B cell (primary cell): ENCODE data around the gene IRS1. TPM values are rescaled to one million over a fixed set of nuclear protein-coding genes. Genes with fewer than 3 reads are reported as not detected.
A peak's percentile ranks its signal among the peaks of the same experiment; 100 is the strongest.

Experiments used
- ATAC-seq: fragments of 200-7000 bp; cut with Tn5 transposase; one replicate; pipeline ENCODE4 v1.10.0; 2021; ENCODE audit warnings: low read depth, mild to moderate bottlenecking, moderate number of reproducible peaks, moderate library complexity
- CTCF ChIA-PET: fragments of 350-600 bp; sonication (Branson Sonifier 250); formaldehyde crosslinking; loops from one replicate; lab custom pipeline; 2021; ENCODE audit warnings: antibody characterized with exemption, inconsistent platforms; lab: Charles Lee
- POLR2A ChIA-PET: fragments of 350-600 bp; sonication (Branson Sonifier 250); formaldehyde crosslinking; loops from one replicate; lab custom pipeline; 2021; ENCODE audit warnings: antibody characterized with exemption; lab: Charles Lee
- DNase-seq: peaks from one replicate; pipeline ENCODE4 v3.0.0; 2013
- H2AFZ ChIP-seq: 2 replicates; pipeline ENCODE4 v1.6.1; 2012; ENCODE audit warnings: mild to moderate bottlenecking, low read depth, low read length; ENCODE audit not compliant: insufficient read depth, poor library complexity, severe bottlenecking
- H3K27ac ChIP-seq, 2 donors: 1 replicate in 1 of 2; 2 replicates in 1 of 2; pipeline ENCODE4 v1.5.1; 2012 to 2013; ENCODE audit warnings: low read length in 2 of 2, mild to moderate bottlenecking in 2 of 2, moderate library complexity in 1 of 2
- H3K27me3 ChIP-seq, 4 experiments: fragments of 200-600 bp in 1 of 4; sonication (generic) in 1 of 4; replicated peaks in 1 of 4; 1 replicate in 2 of 4; 2 replicates in 2 of 4; pipeline versions ENCODE4 v1.6.1 to v1.7.0; 2013 to 2016; ENCODE audit warnings: low read length in 3 of 4, mild to moderate bottlenecking in 2 of 4, mixed read lengths in 1 of 4, moderate library complexity in 1 of 4; ENCODE audit not compliant: insufficient read depth in 4 of 4, control insufficient read depth in 3 of 4; ENCODE audit errors: control extremely low read depth in 1 of 4
- H3K36me3 ChIP-seq, 2 experiments: replicated peaks in 1 of 2; 1 replicate in 1 of 2; 2 replicates in 1 of 2; pipeline versions ENCODE4 v1.6.1 to v1.7.1; 2013; ENCODE audit warnings: low read length in 1 of 2; ENCODE audit not compliant: insufficient read depth in 2 of 2, control insufficient read depth in 1 of 2; ENCODE audit errors: control extremely low read depth in 1 of 2, extremely low read depth in 1 of 2
- H3K4me1 ChIP-seq, 2 donors: fragments of 200-600 bp in 1 of 2; sonication (generic) in 1 of 2; 1 replicate in 1 of 2; 2 replicates in 1 of 2; pipeline versions ENCODE4 v1.5.1 to v1.6.1; 2013 to 2017; ENCODE audit warnings: low read length in 2 of 2; ENCODE audit not compliant: control insufficient read depth in 2 of 2, insufficient read depth in 2 of 2
- H3K4me2 ChIP-seq: replicated peaks from 2 replicates; pipeline ENCODE3; 2012; ENCODE audit warnings: mild to moderate bottlenecking, low read depth, low read length; ENCODE audit not compliant: poor library complexity, severe bottlenecking
- H3K4me3 ChIP-seq, 5 experiments: fragments of 200-600 bp in 1 of 5; sonication (generic) in 1 of 5; 1 replicate in 3 of 5; 2 replicates in 2 of 5; pipeline versions ENCODE4 v1.5.1 to v1.7.0; 2011 to 2016; ENCODE audit warnings: low read length in 4 of 5, mild to moderate bottlenecking in 4 of 5, low read depth in 2 of 5, control low read depth in 1 of 5, moderate library complexity in 1 of 5; ENCODE audit not compliant: insufficient read depth in 1 of 5; ENCODE audit errors: control extremely low read depth in 1 of 5, extremely low read depth in 1 of 5
- H3K79me2 ChIP-seq: fragments of 200-600 bp; sonication (generic); one replicate; pipeline ENCODE4 v1.6.0; 2016; ENCODE audit warnings: low read length; ENCODE audit not compliant: control insufficient read depth, insufficient read depth
- H3K9ac ChIP-seq: fragments of 200-600 bp; sonication (generic); 2 replicates; pipeline ENCODE4 v1.6.1; 2017; ENCODE audit warnings: mild to moderate bottlenecking, low read length, moderate library complexity
- H3K9me3 ChIP-seq, 3 donors: one replicate each; pipeline versions ENCODE4 v1.6.1 to v1.7.1; 2013; ENCODE audit warnings: low read length in 2 of 3; ENCODE audit not compliant: control insufficient read depth in 2 of 3, insufficient read depth in 1 of 3; ENCODE audit errors: control extremely low read depth in 1 of 3
- H4K20me1 ChIP-seq: 2 replicates; pipeline ENCODE4 v1.6.0; 2012; ENCODE audit warnings: mild to moderate bottlenecking, low read length; ENCODE audit not compliant: insufficient read depth, control insufficient read depth, poor library complexity, severe bottlenecking
- H3K27ac Mint-ChIP-seq: one replicate; pipeline ENCODE4 v1.8.0; 2021; ENCODE audit warnings: mixed read lengths
- H3K27me3 Mint-ChIP-seq: one replicate; pipeline ENCODE4 v1.8.0; 2021; ENCODE audit warnings: mixed read lengths
- H3K4me1 Mint-ChIP-seq: one replicate; pipeline ENCODE4 v1.8.0; 2021; ENCODE audit warnings: mixed read lengths
- H3K4me3 Mint-ChIP-seq: one replicate; pipeline ENCODE4 v1.8.0; 2021; ENCODE audit warnings: mixed read lengths
- H3K9me3 Mint-ChIP-seq: one replicate; pipeline ENCODE4 v1.8.0; 2022; ENCODE audit warnings: mixed read lengths; ENCODE audit not compliant: insufficient read depth
- EZH2 ChIP-seq: IDR thresholded peaks from 2 replicates; pipeline ENCODE4 v1.6.1; 2012; ENCODE audit warnings: borderline replicate concordance, low read depth, mild to moderate bottlenecking, moderate library complexity, low read length; ENCODE audit not compliant: insufficient read depth, poor library complexity, severe bottlenecking
- WGBS: methylation state at CpG from one replicate; pipeline ENCODE4 v1.1.5; 2013; ENCODE audit warnings: missing lambda C conversion rate; ENCODE audit not compliant: insufficient coverage; 5-methylcytosine and 5-hydroxymethylcytosine counted together
- intact Hi-C: fragments of 100-400 bp; cut with micrococcal nuclease; formaldehyde crosslinking; loops from one replicate; pipeline ENCODE4 v1.10.0; 2022
- polyA plus RNA-seq: library from polyadenylated mRNA; depleted of rRNA; stranded (reverse); fragments of >200 nt; gene quantifications from 2 replicates; pipeline ENCODE4 v1.2.3, GENCODE V29; 2012
- total RNA-seq, 2 donors: library from RNA; stranded (reverse); fragments of 120-200 nt in 1 of 2; gene quantifications; 1 replicate in 1 of 2; 2 replicates in 1 of 2; pipeline versions ENCODE4 v1.2.3 to v1.2.4, GENCODE V29; 2013 to 2022
- TF ChIP-seq, protein P1 (sequence below): fragments of 200-600 bp; IDR thresholded peaks from one replicate; pipeline ENCODE4 v1.8.0; 2022; ENCODE audit warnings: antibody characterized with exemption, mild to moderate bottlenecking

Gene IRS1
- total and polyA plus RNA-seq, 2 donors (not counting 1 experiment from before 2014, with no cell fraction given), result 3.8 to 11.9 TPM

DNA sequence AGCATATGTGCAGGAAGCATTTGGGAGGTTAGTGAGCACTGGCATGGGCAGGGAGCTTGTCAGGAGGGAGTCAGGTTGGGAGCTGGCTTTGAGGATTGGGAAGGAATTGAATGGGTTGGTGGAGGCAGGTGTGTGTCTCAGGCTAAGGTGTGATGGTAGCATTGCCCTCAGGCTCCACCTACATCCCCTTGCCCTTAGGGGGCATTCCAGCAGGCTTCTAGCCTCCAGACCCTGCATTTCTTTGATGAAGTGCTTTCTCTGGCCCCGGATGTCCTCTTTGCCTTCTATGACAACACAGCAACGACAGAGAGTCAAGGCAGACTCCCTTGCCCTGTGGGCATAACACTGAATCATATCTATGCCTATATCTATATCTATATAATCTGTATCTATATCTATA lies 49.7 kb upstream of the IRS1 start:
- H3K27ac ChIP-seq, result no peak overlapping the region
- Mint-ChIP-seq H3K27ac (no peak overlapping the region), H3K27me3 (no peaks in the 10 kb centered on the region), H3K4me1 (peaks cover 32% of the 10 kb centered on the region), H3K4me3 (no peak overlapping the region), H3K9me3 (no peaks in the 10 kb centered on the region)
- POLR2A ChIA-PET, result no interaction called here
- H3K9me3 ChIP-seq, result no peaks in the 10 kb centered on the region
- H3K4me3 ChIP-seq, result no peak overlapping the region
- no CpG with 5 or more reads among the region's 2 CpGs for WGBS
- TF ChIP-seq EZH2, result no peak
- TF ChIP-seq, protein P1, sequence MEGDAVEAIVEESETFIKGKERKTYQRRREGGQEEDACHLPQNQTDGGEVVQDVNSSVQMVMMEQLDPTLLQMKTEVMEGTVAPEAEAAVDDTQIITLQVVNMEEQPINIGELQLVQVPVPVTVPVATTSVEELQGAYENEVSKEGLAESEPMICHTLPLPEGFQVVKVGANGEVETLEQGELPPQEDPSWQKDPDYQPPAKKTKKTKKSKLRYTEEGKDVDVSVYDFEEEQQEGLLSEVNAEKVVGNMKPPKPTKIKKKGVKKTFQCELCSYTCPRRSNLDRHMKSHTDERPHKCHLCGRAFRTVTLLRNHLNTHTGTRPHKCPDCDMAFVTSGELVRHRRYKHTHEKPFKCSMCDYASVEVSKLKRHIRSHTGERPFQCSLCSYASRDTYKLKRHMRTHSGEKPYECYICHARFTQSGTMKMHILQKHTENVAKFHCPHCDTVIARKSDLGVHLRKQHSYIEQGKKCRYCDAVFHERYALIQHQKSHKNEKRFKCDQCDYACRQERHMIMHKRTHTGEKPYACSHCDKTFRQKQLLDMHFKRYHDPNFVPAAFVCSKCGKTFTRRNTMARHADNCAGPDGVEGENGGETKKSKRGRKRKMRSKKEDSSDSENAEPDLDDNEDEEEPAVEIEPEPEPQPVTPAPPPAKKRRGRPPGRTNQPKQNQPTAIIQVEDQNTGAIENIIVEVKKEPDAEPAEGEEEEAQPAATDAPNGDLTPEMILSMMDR, result no peak
- DNase-seq (no peak), ATAC-seq (no peak)
- H4K20me1 ChIP-seq, result peaks cover 5% of the 10 kb centered on the region
- H3K36me3 ChIP-seq, result peaks cover 3 to 11% of the 10 kb centered on the region in 2 experiments
- no peak overlapping the region for H3K4me2 ChIP-seq
- intact Hi-C loops, result no loop called here
- no peak overlapping the region for H3K9ac ChIP-seq
- CTCF ChIA-PET, result interaction anchor here (3.1 kb wide), 1 partner anchor 47 kb away, joined by 9 read pairs; no protein-coding TSS in a partner anchor
- no peak overlapping the region for H2AFZ ChIP-seq
- peaks cover 20 to 27% of the 10 kb centered on the region in 2 donors for H3K4me1 ChIP-seq
- peaks cover 90% of the 10 kb centered on the region for H3K79me2 ChIP-seq
- no peaks in the 10 kb centered on the region for H3K27me3 ChIP-seq

- Histone ChIP-seq H3K27ac (peak overlapping the region in 1 of 2 donors; percentile 50), H3K27me3 (no peaks in the 10 kb centered on the region), H3K79me2 (peaks cover 86% of the 10 kb centered on the region), H3K9ac (no peak overlapping the region), H3K4me2 (peak overlapping the region; percentile 29), H3K9me3 (no peaks in the 10 kb centered on the region), H3K4me3 (no peak overlapping the region), H3K36me3 (peaks cover 4 to 7% of the 10 kb centered on the region in 2 experiments), H2AFZ (no peak overlapping the region), H3K4me1 (peaks cover 37 to 44% of the 10 kb centered on the region in 2 donors), H4K20me1 (peaks cover 5% of the 10 kb centered on the region)
- H3K27me3 Mint-ChIP-seq, result no peaks in the 10 kb centered on the region
- ATAC-seq, result no peak
- H3K9me3 Mint-ChIP-seq, result no peaks in the 10 kb centered on the region
- H3K4me1 Mint-ChIP-seq, result peaks cover 50% of the 10 kb centered on the region
- POLR2A ChIA-PET, result no interaction called here
- TF ChIP-seq EZH2, result no peak
- TF ChIP-seq, protein P1, result no peak
- H3K27ac Mint-ChIP-seq, result peak overlapping the region; percentile 50
- no peak for DNase-seq
- peak overlapping the region; percentile 23 for H3K4me3 Mint-ChIP-seq
- 100% methylated on average over 1 of the region's 2 CpGs for whole genome bisulfite sequencing
- intact Hi-C loops, result no loop called here
- CTCF ChIA-PET, result interaction anchor here (1.0 to 3.1 kb wide), 2 partner anchors 15 to 45 kb away, joined by 4 to 9 read pairs; no protein-coding TSS in a partner anchor
These were observed 47.9 kb upstream of the IRS1 start for GRCh38 chr2:226847511-226847910.
